ENCODE data around the gene NOPCHAP1.
"Not testable (repeated sequence)": the region's sequence is repeated elsewhere in the genome, so short reads cannot be mapped to it uniquely, and the experiment has no call there.

Gene NOPCHAP1

GRCh38 chr12:104986022-104986941 lies at the start of gene NOPCHAP1:
Gene NOPCHAP1 (plus strand): TSS chr12:104986316. CDS start chr12:104986353, 37 bp downstream.
- peak; percentile 94 for DNase-seq

GRCh38 chr12:104938371-104938770 lies 47.7 kb upstream of the NOPCHAP1 start:
- no peak for DNase-seq

GRCh38 chr12:104939089-104939488 lies 47.0 kb upstream of the NOPCHAP1 start:
- no peak for DNase-seq

GRCh38 chr12:104941454-104941853 lies 44.7 kb upstream of the NOPCHAP1 start:
- no peak for DNase-seq

- no peak for DNase-seq
Measured at GRCh38 chr12:104942075-104942474, 44.0 kb upstream of the NOPCHAP1 start.

GRCh38 chr12:104943401-104943800 lies 42.7 kb upstream of the NOPCHAP1 start:
- not testable (repeated sequence) for DNase-seq

- no peak for DNase-seq
Measured at GRCh38 chr12:104944252-104944651, 41.9 kb upstream of the NOPCHAP1 start.

GRCh38 chr12:104948716-104949115 lies 37.4 kb upstream of the NOPCHAP1 start:
- not testable (repeated sequence) for DNase-seq

- no peak for DNase-seq
Measured at GRCh38 chr12:104951759-104952509, 34.2 kb upstream of the NOPCHAP1 start.

GRCh38 chr12:104952816-104953215 lies 33.3 kb upstream of the NOPCHAP1 start:
- no peak for DNase-seq

- DNase-seq = no peak
Measured at GRCh38 chr12:104953323-104953722, 32.8 kb upstream of the NOPCHAP1 start.

GRCh38 chr12:104955703-104956102 lies 30.4 kb upstream of the NOPCHAP1 start:
- no peak for DNase-seq

GRCh38 chr12:104956870-104957718 lies 29.0 kb upstream of the NOPCHAP1 start:
- DNase-seq = no peak

- DNase-seq = no peak
Measured at GRCh38 chr12:104957719-104958000, 28.5 kb upstream of the NOPCHAP1 start.

- DNase-seq = peak; percentile 88
Measured at GRCh38 chr12:104958001-104958804, 27.9 kb upstream of the NOPCHAP1 start, which contains the start of gene SLC41A2. Gene SLC41A2 (minus strand): TSS chr12:104958290. CDS start chr12:104928527, 29,763 bp downstream.

GRCh38 chr12:104958805-104959334 lies 27.2 kb upstream of the NOPCHAP1 start:
- peak; percentile 59 for DNase-seq

GRCh38 chr12:104959335-104959841 lies 26.7 kb upstream of the NOPCHAP1 start:
- no peak for DNase-seq

- DNase-seq = no peak
Measured at GRCh38 chr12:104960464-104960863, 25.7 kb upstream of the NOPCHAP1 start.

- DNase-seq = no peak
Measured at GRCh38 chr12:104963757-104964156, 22.4 kb upstream of the NOPCHAP1 start.

- no peak for DNase-seq
Measured at GRCh38 chr12:104964167-104964855, 21.8 kb upstream of the NOPCHAP1 start.

GRCh38 chr12:104964856-104965205 lies 21.3 kb upstream of the NOPCHAP1 start:
- DNase-seq = no peak

All from activated CD8-positive, alpha-beta memory T cell treated with anti-CD3 and anti-CD28 coated beads for 24 hours (primary cell).